ENCODE results near the gene MMEL1. TPM values are rescaled to one million over a fixed set of nuclear protein-coding genes. Genes with fewer than 3 reads are reported as not detected.

Gene MMEL1
- total RNA-seq, 1 donor from 2014 or later = 4.0 TPM

GRCh38 chr1:2639203-2639602, 6.4 kb upstream of the MMEL1 start:
- no peak overlapping the region for H3K27ac Mint-ChIP-seq (ENCODE audit: unreplicated experiment)
- no peak for TF ChIP-seq CTCF (IDR thresholded peaks at IDR 0.05; ENCODE audit: partially characterized antibody, unreplicated experiment)
- DNase-seq = no peak
- peaks cover 5% of the 10 kb centered on the region for H3K27me3 Mint-ChIP-seq (ENCODE audit: unreplicated experiment)
- peaks cover 7% of the 10 kb centered on the region for H3K9me3 Mint-ChIP-seq (ENCODE audit: unreplicated experiment)
- no peaks in the 10 kb centered on the region for H3K4me1 Mint-ChIP-seq (ENCODE audit: low read depth, unreplicated experiment)
- H3K4me3 Mint-ChIP-seq (ENCODE audit: unreplicated experiment) = no peak overlapping the region
- H3K36me3 Mint-ChIP-seq (ENCODE audit: unreplicated experiment) = peaks cover 6% of the 10 kb centered on the region

GRCh38 chr1:2638466-2639115, 5.8 kb upstream of the MMEL1 start:
- no peak overlapping the region for H3K4me3 Mint-ChIP-seq (ENCODE audit: unreplicated experiment)
- no peak for DNase-seq

GRCh38 chr1:2637442-2638145, 4.8 kb upstream of the MMEL1 start:
- Mint-ChIP-seq H3K4me1 (ENCODE audit: low read depth, unreplicated experiment) (no peaks in the 10 kb centered on the region), H3K9me3 (ENCODE audit: unreplicated experiment) (peaks cover 7% of the 10 kb centered on the region), H3K27me3 (ENCODE audit: unreplicated experiment) (peaks cover 2% of the 10 kb centered on the region), H3K27ac (ENCODE audit: unreplicated experiment) (no peak overlapping the region), H3K36me3 (ENCODE audit: unreplicated experiment) (peaks cover 6% of the 10 kb centered on the region), H3K4me3 (ENCODE audit: unreplicated experiment) (no peak overlapping the region)
- TF ChIP-seq CTCF (IDR thresholded peaks at IDR 0.05; ENCODE audit: partially characterized antibody, unreplicated experiment) = no peak
- DNase-seq = no peak

More at GRCh38 chr1:2638466-2639115, 5.8 kb upstream of the MMEL1 start:
- peaks cover 6% of the 10 kb centered on the region for H3K36me3 Mint-ChIP-seq (ENCODE audit: unreplicated experiment)
- H3K4me1 Mint-ChIP-seq (ENCODE audit: low read depth, unreplicated experiment) = no peaks in the 10 kb centered on the region
- no peak overlapping the region for H3K27ac Mint-ChIP-seq (ENCODE audit: unreplicated experiment)
- H3K27me3 Mint-ChIP-seq (ENCODE audit: unreplicated experiment) = peaks cover 3% of the 10 kb centered on the region
- H3K9me3 Mint-ChIP-seq (ENCODE audit: unreplicated experiment) = peaks cover 7% of the 10 kb centered on the region
- TF ChIP-seq CTCF (IDR thresholded peaks at IDR 0.05; ENCODE audit: partially characterized antibody, unreplicated experiment) = no peak

- peaks cover 6% of the 10 kb centered on the region for H3K36me3 Mint-ChIP-seq (ENCODE audit: unreplicated experiment)
- no peak for DNase-seq
- H3K27ac Mint-ChIP-seq (ENCODE audit: unreplicated experiment) = no peak overlapping the region
- no peaks in the 10 kb centered on the region for H3K4me1 Mint-ChIP-seq (ENCODE audit: low read depth, unreplicated experiment)
- H3K9me3 Mint-ChIP-seq (ENCODE audit: unreplicated experiment) = peaks cover 7% of the 10 kb centered on the region
- no peak for TF ChIP-seq CTCF (IDR thresholded peaks at IDR 0.05; ENCODE audit: partially characterized antibody, unreplicated experiment)
- no peak overlapping the region for H3K4me3 Mint-ChIP-seq (ENCODE audit: unreplicated experiment)
- peaks cover 2% of the 10 kb centered on the region for H3K27me3 Mint-ChIP-seq (ENCODE audit: unreplicated experiment)
Measured at GRCh38 chr1:2636733-2637132, 3.9 kb upstream of the MMEL1 start.

All from glutamatergic neuron (in vitro differentiated cells).